ENCODE results near the gene CALHM4.
A peak's percentile ranks its signal among the peaks of the same experiment; 100 is the strongest.

CALHM4 gene

DNA sequence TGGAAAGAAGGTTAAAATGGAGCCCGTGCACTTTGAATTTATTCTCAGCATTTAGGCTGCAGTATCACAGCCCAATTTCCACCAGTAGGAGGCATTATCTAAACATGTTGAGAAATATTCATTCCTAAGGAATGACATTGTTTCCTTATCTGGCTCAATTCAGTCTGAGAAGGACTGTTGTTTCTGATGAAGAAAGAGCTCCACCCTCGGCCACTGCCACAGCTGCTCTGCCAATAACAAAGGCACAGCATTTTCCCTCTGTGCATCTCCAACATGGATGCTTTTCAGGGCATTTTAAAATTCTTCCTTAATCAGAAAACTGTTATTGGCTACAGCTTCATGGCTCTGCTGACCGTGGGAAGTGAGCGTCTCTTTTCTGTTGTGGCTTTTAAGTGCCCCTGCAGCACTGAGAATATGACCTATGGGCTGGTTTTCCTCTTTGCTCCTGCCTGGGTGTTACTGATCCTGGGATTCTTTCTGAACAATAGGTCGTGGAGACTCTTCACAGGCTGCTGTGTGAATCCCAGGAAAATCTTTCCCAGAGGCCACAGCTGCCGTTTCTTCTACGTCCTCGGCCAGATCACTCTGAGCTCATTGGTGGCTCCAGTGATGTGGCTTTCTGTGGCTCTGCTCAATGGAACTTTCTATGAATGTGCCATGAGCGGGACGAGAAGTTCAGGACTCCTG is 42.0 kb upstream of the CALHM4 start, which contains the start of gene CALHM5:
Gene CALHM5 (plus strand): TSS at position 216 of the 687 bp plus-strand sequence. CDS start 58 bp downstream, at position 274.
- no peaks in the 10 kb centered on the region for H4K20me1 ChIP-seq (ENCODE audit: insufficient read depth, low read length)
- H3K36me3 ChIP-seq (ENCODE audit: insufficient read depth, low read length) = no peaks in the 10 kb centered on the region
- no peak within 1 kb of the TSS for H3K4me2 ChIP-seq (ENCODE audit: insufficient read depth, low read length)
- H3K27me3 ChIP-seq (ENCODE audit: insufficient read depth, low read length, poor library complexity) = peaks cover 8% of the 10 kb centered on the region
- H3K4me3 ChIP-seq (ENCODE audit: low read depth in 1 of 2, low read length in 2 of 2) = no peak within 1 kb of the TSS
- no peak for DNase-seq
- no peak for ATAC-seq (ENCODE audit: insufficient read depth, low read depth)
- H3K9ac ChIP-seq (ENCODE audit: low read depth, low read length) = no peak within 1 kb of the TSS
- no peaks in the 10 kb centered on the region for H3K79me2 ChIP-seq (ENCODE audit: insufficient read depth, low read length)
- no peak within 1 kb of the TSS for H2AFZ ChIP-seq (ENCODE audit: low read depth, low read length)
- no peaks in the 10 kb centered on the region for H3K9me3 ChIP-seq (ENCODE audit: insufficient read depth, low read length, severe bottlenecking)
- no peaks in the 10 kb centered on the region for H3K4me1 ChIP-seq (ENCODE audit: insufficient read depth, low read length)
- TF ChIP-seq EZH2 (IDR thresholded peaks at IDR 0.05; ENCODE audit: borderline replicate concordance, low read depth, low read length, severe bottlenecking) = no peak
- TF ChIP-seq, protein P1, sequence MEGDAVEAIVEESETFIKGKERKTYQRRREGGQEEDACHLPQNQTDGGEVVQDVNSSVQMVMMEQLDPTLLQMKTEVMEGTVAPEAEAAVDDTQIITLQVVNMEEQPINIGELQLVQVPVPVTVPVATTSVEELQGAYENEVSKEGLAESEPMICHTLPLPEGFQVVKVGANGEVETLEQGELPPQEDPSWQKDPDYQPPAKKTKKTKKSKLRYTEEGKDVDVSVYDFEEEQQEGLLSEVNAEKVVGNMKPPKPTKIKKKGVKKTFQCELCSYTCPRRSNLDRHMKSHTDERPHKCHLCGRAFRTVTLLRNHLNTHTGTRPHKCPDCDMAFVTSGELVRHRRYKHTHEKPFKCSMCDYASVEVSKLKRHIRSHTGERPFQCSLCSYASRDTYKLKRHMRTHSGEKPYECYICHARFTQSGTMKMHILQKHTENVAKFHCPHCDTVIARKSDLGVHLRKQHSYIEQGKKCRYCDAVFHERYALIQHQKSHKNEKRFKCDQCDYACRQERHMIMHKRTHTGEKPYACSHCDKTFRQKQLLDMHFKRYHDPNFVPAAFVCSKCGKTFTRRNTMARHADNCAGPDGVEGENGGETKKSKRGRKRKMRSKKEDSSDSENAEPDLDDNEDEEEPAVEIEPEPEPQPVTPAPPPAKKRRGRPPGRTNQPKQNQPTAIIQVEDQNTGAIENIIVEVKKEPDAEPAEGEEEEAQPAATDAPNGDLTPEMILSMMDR (IDR thresholded peaks at IDR 0.05; ENCODE audit: borderline replicate concordance, extremely low read depth, low read length, poor library complexity, severe bottlenecking) = peak; percentile 47
- H3K27ac ChIP-seq (ENCODE audit: low read length) = no peak within 1 kb of the TSS

DNA sequence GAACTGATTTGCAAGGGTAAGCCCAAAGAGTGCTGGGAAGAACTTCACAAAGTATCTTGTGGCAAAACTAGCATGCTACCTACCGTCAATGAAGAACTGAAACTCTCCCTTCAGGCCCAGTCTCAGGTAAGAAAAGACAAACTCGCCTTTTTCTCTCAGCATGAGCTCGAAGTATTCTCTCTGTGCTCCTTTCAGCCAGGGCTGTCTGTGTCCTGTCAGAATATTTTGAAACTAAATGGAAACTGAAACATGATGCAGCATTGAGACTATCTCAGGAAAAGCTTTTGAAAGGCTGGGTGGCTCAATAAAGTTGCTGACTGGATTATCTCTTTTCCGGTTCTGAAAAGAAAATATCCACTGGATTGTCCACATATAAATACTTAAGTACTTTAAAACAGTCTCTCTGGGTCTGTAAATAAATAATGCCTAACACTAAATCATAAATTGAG is 41.4 kb upstream of the CALHM4 start:
- H3K27ac ChIP-seq (ENCODE audit: low read length) = no peak overlapping the region
- H3K9ac ChIP-seq (ENCODE audit: low read depth, low read length) = no peak overlapping the region
- H3K4me3 ChIP-seq (ENCODE audit: low read depth in 1 of 2, low read length in 2 of 2) = no peak overlapping the region
- H2AFZ ChIP-seq (ENCODE audit: low read depth, low read length) = no peak overlapping the region
- H4K20me1 ChIP-seq (ENCODE audit: insufficient read depth, low read length) = no peaks in the 10 kb centered on the region
- peaks cover 8% of the 10 kb centered on the region for H3K27me3 ChIP-seq (ENCODE audit: insufficient read depth, low read length, poor library complexity)
- H3K4me1 ChIP-seq (ENCODE audit: insufficient read depth, low read length) = no peaks in the 10 kb centered on the region
- H3K36me3 ChIP-seq (ENCODE audit: insufficient read depth, low read length) = no peaks in the 10 kb centered on the region
- H3K4me2 ChIP-seq (ENCODE audit: insufficient read depth, low read length) = no peak overlapping the region
- H3K79me2 ChIP-seq (ENCODE audit: insufficient read depth, low read length) = no peaks in the 10 kb centered on the region
- TF ChIP-seq EZH2 (IDR thresholded peaks at IDR 0.05; ENCODE audit: borderline replicate concordance, low read depth, low read length, severe bottlenecking) = no peak
- TF ChIP-seq, protein P1 (IDR thresholded peaks at IDR 0.05; ENCODE audit: borderline replicate concordance, extremely low read depth, low read length, poor library complexity, severe bottlenecking) = no peak
- no peaks in the 10 kb centered on the region for H3K9me3 ChIP-seq (ENCODE audit: insufficient read depth, low read length, severe bottlenecking)
- ATAC-seq (ENCODE audit: insufficient read depth, low read depth) (no peak; the same call in 2 of the 3 replicates), DNase-seq (no peak)

DNA sequence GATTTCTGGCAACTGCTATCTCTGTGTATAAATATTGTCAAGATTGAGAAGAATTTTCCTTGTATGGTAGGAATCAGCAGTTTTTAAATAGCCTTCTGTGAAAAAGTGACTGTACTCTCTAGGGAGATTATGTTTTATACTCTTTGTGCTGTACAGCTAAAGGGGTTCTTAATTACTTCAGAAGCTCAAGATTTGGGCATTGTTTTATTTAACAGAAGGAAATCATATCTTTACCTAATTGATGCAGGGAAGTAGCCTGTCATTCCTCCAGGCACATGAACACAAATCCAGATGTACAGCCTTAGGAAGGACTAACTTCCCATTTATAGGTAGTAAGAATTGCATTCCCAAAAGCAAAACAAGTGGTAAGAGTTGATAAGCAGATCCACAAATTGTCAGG is 40.8 kb upstream of the CALHM4 start:
- no peaks in the 10 kb centered on the region for H3K79me2 ChIP-seq (ENCODE audit: insufficient read depth, low read length)
- H3K36me3 ChIP-seq (ENCODE audit: insufficient read depth, low read length) = no peaks in the 10 kb centered on the region
- no peaks in the 10 kb centered on the region for H3K4me1 ChIP-seq (ENCODE audit: insufficient read depth, low read length)
- H3K27me3 ChIP-seq (ENCODE audit: insufficient read depth, low read length, poor library complexity) = peaks cover 8% of the 10 kb centered on the region
- no peak overlapping the region for H3K9ac ChIP-seq (ENCODE audit: low read depth, low read length)
- no peak overlapping the region for H2AFZ ChIP-seq (ENCODE audit: low read depth, low read length)
- ATAC-seq (ENCODE audit: insufficient read depth, low read depth) = no peak
- no peak for DNase-seq
- no peaks in the 10 kb centered on the region for H4K20me1 ChIP-seq (ENCODE audit: insufficient read depth, low read length)
- no peak for TF ChIP-seq EZH2 (IDR thresholded peaks at IDR 0.05; ENCODE audit: borderline replicate concordance, low read depth, low read length, severe bottlenecking)
- TF ChIP-seq, protein P1 (IDR thresholded peaks at IDR 0.05; ENCODE audit: borderline replicate concordance, extremely low read depth, low read length, poor library complexity, severe bottlenecking) = no peak
- no peak overlapping the region for H3K4me2 ChIP-seq (ENCODE audit: insufficient read depth, low read length)
- H3K4me3 ChIP-seq (ENCODE audit: low read depth in 1 of 2, low read length in 2 of 2) = no peak overlapping the region
- no peaks in the 10 kb centered on the region for H3K9me3 ChIP-seq (ENCODE audit: insufficient read depth, low read length, severe bottlenecking)
- H3K27ac ChIP-seq (ENCODE audit: low read length) = no peak overlapping the region

Measured in DND-41 (cell line).